ENCODE measurements around the gene ANKS6.

The ANKS6 gene

GRCh38 chr9:98815391-98815951 lies 19.1 kb upstream of the ANKS6 start:
- no peak for DNase-seq (ENCODE audit: low spot score)

DNA sequence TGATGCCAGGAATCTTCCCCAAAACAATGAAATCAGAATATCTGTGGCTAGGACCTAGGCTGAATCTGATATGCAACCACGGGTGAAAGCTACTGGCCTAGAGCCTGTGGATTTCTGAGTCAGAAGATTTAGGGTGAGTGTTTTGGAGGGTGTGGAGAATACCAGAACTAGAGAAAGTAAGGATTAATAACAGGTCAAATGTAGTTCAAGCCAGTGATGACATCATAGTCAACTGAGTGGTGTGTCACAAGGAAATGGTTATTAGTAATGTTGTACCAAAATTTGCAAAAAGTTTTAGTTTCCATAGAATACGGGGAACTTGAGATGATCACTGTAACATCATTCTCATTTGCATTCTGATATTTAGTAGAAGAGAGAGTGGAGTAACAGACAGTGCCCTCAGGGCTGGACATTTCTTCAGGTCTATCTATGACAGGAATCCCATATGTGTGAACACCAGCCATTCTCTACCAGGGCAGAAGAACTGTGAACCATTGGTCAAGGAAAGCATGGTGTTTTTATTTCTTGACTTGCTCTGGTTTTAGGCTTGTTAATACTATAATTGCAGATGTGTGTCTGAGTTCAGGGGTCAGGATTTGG lies 14.8 kb upstream of the ANKS6 start:
- DNase-seq (ENCODE audit: low spot score), result no peak

- no peak for DNase-seq (ENCODE audit: low spot score)
Measured at GRCh38 chr9:98810102-98810842, 13.9 kb upstream of the ANKS6 start.

- no peak for DNase-seq (ENCODE audit: low spot score)
Measured at GRCh38 chr9:98809311-98810101, 13.2 kb upstream of the ANKS6 start.

- DNase-seq (ENCODE audit: low spot score), result no peak
Measured at GRCh38 chr9:98808875-98809274, 12.5 kb upstream of the ANKS6 start.

DNA sequence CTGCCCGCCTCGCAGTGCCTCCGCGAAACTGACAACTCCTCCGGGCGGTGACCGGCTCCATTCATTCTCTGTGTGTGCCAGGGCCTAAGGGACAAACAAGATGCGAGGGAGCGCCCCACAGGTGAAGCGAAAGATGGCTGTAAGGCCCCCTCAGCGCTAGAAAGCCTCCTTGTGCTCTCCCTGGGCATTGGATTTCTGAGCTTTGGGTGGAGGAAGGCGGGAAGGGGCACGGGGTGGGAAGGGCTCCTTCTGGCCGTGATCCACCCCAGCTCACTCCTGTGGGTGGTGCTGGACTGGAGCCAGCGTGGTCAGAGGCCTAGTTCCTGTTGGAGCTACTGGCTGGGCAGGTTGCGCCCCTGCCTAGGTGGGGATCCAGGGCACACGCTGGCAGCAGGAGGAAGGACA lies 12.1 kb upstream of the ANKS6 start:
- no peak for DNase-seq (ENCODE audit: low spot score)

- no peak for DNase-seq (ENCODE audit: low spot score)
Measured at GRCh38 chr9:98807814-98808195, 11.4 kb upstream of the ANKS6 start.

GRCh38 chr9:98807070-98807813 lies 10.9 kb upstream of the ANKS6 start, which contains the start of gene GALNT12:
GALNT12 (plus strand) TSS chr9:98807670; CDS start chr9:98807699, 29 bp downstream.
- peak; percentile 33 for DNase-seq (ENCODE audit: low spot score)

GRCh38 chr9:98806394-98807035 lies 10.2 kb upstream of the ANKS6 start:
- no peak for DNase-seq (ENCODE audit: low spot score)

DNA sequence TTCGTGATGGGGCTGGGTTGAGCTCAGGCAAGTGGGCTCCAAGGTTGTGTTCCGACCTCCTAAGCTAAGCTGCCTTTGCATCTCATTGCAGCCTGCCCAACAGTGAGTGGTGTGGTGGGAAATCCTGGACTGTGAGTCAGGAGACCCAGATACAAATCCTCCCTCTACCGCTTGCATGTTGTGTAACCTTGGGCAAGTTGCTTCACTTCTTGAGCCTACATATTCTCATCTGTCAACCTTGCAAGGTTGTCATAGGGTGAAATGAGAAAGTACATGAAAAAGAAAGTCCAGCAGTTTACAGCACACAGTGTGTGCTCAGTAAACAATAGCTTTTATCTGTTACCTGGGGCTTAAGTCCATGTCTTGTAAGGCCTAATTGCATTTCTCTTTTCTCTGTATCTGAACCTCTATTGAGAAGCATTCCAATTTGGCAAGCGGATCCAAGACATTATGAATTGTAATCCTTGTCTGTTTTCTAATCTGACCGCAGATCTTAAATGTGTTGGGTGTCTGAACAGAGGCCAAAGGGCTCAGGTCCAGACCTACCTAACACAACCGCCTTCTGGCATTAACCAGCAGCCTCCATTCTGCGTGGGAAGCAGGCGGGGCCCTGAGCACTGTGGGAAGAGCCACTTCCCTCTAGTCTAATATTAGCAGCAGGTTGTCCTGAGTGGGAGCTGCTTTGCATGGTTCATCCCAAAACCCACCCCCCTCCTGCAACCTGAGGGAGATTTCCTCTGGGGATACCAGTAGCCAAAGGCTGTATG lies 9.3 kb upstream of the ANKS6 start:
- no peak for DNase-seq (ENCODE audit: low spot score)

DNA sequence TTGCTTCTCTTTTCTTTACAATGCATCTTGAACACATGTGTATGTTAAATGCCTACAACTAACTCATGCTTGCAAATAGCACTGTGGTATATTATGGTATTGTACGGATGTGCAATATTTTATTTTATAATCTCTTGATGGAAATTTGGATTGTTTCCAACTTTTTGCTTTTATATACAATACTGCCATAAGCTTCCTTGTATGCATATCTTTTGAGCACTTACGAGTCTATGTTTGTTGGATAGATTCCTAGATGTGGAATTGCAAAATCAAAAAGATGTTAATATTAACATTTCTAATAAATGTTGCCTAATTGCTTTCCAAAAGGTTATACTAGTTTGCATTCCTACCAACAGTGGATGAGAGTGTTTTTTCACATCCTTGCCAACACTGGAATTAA lies 7.7 kb upstream of the ANKS6 start:
- DNase-seq (ENCODE audit: low spot score), result no peak

- no peak for DNase-seq (ENCODE audit: low spot score)
Measured at GRCh38 chr9:98801969-98802371, 5.6 kb upstream of the ANKS6 start.

DNA sequence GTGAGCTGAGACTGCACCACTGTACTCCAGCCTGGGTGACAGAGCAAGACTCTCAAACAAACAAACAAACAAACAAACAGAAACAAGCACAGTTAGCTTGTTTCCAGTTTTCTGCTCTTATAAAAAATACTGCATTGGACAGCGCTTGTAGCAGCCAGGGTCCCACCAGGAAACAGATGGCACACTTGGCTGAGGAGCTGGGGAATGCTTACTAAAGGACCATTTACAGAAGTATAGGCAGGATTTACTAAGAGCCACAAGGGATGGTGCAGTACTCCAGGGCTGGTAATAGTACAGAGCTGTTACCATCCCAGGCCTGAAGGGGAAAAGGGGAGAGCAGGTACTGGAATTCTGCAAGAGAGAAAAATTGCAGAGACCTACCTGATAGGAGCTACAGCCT lies 5.2 kb upstream of the ANKS6 start:
- DNase-seq (ENCODE audit: low spot score), result no peak

GRCh38 chr9:98798254-98798653 lies 1.9 kb upstream of the ANKS6 start:
- DNase-seq (ENCODE audit: low spot score), result no peak

DNA sequence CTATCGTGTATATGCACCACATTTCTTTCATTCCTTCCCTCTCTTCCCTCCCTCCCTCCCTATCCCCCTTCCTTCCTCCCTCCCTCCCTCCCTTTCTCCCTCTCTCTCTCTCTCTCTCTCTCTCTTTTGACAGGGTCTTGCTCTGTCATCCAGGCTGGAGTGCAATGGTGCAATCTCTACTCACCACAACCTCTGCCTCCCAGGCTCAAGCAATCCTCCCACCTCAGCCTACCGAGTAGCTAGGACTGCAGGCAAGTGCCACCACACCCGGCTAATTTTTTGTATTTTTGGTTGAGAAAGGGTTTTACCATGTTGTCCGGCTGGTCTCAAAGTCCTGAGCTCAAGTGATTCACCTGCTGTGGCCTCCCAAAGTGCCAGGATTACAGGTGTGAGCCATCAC lies 1.1 kb upstream of the ANKS6 start:
- DNase-seq (ENCODE audit: low spot score), result no peak

- DNase-seq (ENCODE audit: low spot score), result no peak
Measured at GRCh38 chr9:98795970-98796363, 388 bp downstream of the ANKS6 start.

GRCh38 chr9:98795295-98795955 lies 930 bp downstream of the ANKS6 start:
- no peak for DNase-seq (ENCODE audit: low spot score)

- DNase-seq (ENCODE audit: low spot score), result no peak
Measured at GRCh38 chr9:98794802-98795201, 1.6 kb downstream of the ANKS6 start.

GRCh38 chr9:98793031-98793430 lies 3.3 kb downstream of the ANKS6 start:
- no peak for DNase-seq (ENCODE audit: low spot score)

Data from CD4-positive, alpha-beta T cell treated with Interleukin-15 for 4 hours (primary cell).